T-helper 1 cell treated with Interleukin-12 subunit alpha and Interleukin-12 subunit beta and Interleukin-4 antibody, amounts not matched to agents 30 ng/mL and 1 ng/mL, for 36 hours (primary cell): ENCODE measurements around the gene IL3RA. TPM values are rescaled to one million over a fixed set of nuclear protein-coding genes. Genes with fewer than 3 reads are reported as not detected.
"Not testable (repeated sequence)": the region's sequence is repeated elsewhere in the genome, so short reads cannot be mapped to it uniquely, and the experiment has no call there.

Experiments
- intact Hi-C: fragments of 100-400 bp; cut with micrococcal nuclease; formaldehyde crosslinking; loops from one replicate; pipeline ENCODE4 v1.15.1; 2024
- total RNA-seq: library from RNA; stranded (reverse); gene quantifications from 2 replicates; pipeline ENCODE4 v1.2.3, GENCODE V29; 2022

The IL3RA gene
- total RNA-seq, 1 donor from 2014 or later: 18.9 TPM

DNA sequence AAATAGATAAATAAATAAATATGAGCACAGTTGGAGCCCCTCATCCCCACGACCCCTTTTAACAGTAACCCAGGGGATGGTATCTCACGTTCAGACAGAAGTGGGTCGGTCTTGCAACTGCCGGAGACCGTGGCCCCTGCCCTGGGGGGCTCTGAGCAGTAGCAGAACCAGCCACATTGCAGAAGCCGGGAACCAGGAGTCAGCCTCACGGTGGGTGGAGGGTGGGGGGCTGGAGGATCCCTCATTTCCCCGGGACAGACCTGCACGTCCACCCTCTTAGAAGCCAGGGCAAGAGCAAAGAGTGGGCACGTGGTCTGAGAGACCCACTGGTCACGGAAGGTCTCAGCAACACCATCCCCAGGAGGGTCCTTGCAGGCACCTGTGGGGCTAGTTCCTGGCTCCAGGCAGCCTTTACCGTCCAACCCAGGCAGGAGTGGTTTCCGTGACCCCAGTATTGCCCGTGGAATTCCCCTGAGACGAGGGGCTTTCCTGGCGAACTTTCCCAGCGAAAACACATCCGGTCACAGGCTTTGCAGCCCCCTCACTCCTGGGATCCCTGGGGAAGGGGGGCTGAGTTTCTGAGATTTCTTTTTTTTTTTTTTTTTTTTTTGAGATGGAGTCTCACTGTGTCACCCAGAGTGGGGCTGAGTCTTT is 8.8 kb upstream of the IL3RA start:
- intact Hi-C loops: no loop called here

DNA sequence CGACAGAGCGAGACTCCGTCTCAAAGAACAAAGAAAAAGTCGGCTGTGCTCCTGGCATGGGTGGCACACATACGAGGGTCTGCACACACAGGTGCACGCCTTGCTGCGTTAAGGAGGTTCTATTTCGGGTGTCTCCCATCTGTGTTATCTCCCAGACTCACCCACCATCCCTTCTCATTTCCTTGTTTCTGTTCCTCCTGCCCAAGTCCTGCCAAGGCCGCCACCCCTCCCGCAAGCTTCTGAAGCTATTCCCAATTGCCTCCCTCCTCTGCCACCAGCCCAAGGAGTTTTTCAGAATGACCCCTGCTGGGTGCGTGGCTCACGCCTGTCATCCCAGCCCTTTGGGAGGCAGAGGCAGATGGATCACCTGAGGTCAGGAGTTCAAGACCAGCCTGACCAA is 6.0 kb upstream of the IL3RA start:
- intact Hi-C loops: loop anchor here (5.0 kb wide), 1 partner anchor 207 kb away; the partner anchor contains the start of gene P2RY8

DNA sequence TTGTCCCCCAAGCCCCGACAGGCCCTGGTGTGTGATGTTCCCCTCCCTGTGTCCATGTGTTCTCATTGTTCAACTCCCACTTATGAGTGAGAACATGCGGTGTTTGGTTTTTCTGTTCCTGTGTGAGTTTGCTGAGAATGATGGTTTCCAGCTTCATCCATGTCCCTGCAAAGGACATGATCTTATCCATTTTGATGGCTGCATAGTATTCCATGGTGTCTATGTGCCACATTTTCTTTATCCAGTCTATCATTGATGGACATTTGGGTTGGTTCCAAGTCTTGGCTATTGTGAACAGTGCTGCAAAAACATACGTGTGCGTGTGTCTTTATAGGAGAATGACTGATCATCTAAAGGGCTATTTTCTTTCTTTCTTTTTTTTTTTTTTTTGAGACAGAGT is 4.2 kb upstream of the IL3RA start:
- intact Hi-C loops: loop anchor here (5.0 kb wide), 1 partner anchor 205 kb away; the partner anchor contains the start of gene P2RY8

DNA sequence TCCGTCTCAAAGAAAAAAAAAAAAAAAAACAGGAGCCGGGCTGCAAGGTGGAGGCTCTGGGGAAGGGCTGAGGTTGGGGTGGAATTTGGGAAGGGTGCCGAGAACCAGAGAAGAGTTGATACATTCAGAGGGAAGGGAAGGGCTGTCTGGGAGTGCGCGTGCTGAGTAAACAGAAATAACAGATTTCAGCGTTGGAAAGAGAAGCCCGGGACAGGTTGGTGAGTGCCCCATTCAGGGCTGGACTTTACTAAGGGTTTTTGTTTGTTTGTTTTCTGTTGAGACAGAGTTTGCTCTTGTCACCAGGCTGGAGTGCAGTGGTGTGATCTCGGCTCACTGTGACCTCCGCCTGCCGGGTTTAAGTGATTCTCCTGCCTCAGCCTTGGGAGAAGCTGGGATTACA is 1.7 kb upstream of the IL3RA start:
- intact Hi-C loops: loop anchor here (5.0 kb wide), 1 partner anchor 202 kb away; the partner anchor contains the start of gene P2RY8

DNA sequence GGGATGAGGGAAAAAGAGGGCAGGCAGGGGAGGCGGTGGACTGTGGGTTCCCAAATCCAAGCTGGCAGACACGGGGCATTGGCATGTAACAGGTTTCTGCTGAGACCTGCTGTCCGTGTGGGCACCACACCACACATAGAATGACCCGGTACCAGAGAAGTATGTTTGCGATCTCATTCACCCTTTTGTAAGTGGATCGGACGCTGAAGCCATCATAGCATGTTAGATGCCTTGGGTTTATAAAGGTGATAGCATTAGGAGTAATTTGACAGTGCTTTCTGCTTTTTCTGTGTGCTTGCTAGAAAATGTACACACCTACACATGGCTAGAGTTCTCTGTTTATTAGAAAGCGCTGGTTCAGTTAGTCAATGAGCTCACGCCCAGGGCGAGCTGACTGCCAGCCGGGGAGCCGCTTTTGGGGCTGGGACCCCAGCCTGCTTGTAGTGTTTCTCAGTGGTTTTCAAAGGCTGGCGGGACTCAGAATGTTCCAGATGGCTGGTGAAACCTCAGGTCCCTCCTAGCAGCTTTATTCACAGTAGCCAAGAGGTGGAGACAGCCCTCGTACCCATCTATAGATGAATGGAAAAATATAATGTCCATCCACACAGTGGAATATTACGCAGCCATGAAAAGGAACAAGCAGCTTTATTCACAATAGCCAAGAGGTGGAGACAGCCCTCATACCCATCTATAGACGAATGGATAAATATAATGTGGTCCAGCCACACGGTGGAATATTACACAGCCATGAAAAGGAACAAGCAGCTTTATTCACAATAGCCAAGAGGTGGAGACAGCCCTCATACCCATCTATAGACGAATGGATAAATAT is 579 bp downstream of the IL3RA start:
- intact Hi-C loops: no loop called here

DNA sequence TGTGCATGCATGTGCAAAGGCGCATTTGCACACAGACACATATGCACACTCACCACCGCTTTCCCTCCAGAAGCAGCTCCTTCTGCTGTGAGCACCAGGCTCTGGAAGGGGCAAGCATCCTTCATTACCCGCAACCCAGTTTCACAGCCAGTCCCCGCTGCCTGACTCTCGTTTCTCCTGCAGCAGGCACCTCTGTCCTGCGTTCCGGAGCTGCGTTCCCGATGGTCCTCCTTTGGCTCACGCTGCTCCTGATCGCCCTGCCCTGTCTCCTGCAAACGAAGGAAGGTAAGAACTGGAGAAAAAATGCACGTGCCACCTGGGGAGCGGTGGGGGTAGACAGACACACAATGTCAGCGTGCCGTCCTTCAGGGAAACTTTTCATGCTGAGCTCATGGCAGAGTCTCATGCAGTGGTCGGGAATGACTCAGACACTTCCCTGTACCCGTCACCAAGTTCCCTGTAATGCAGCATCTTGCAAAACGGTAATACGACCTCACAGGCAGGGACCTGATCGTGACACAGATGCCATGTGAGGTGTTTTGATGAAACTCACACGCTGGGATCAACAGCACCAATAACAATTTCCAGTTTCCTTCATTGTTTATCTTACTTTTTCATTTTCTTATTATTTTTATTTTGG is 5.1 kb downstream of the IL3RA start:
- intact Hi-C loops: no loop called here

DNA sequence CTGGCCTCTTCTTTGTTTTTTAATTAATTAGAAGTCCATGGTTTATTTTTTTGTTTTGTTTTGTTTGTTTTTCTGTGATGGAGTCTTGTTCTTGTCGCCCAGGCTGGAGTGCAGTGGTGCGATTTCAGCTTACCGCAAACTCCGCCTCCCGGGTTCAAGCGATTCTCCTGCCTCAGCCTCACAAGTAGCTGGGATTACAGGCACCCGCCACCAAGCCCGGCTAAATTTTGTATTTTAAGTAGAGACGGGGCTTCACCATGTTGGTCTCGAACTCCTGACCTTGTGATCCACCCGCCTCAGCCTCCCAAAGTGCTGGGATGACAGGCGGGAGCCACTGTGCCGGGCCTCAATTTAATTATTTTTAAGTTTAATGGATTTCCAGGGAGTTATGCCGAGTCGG is 13.0 kb downstream of the IL3RA start:
- intact Hi-C loops: not testable (repeated sequence)

DNA sequence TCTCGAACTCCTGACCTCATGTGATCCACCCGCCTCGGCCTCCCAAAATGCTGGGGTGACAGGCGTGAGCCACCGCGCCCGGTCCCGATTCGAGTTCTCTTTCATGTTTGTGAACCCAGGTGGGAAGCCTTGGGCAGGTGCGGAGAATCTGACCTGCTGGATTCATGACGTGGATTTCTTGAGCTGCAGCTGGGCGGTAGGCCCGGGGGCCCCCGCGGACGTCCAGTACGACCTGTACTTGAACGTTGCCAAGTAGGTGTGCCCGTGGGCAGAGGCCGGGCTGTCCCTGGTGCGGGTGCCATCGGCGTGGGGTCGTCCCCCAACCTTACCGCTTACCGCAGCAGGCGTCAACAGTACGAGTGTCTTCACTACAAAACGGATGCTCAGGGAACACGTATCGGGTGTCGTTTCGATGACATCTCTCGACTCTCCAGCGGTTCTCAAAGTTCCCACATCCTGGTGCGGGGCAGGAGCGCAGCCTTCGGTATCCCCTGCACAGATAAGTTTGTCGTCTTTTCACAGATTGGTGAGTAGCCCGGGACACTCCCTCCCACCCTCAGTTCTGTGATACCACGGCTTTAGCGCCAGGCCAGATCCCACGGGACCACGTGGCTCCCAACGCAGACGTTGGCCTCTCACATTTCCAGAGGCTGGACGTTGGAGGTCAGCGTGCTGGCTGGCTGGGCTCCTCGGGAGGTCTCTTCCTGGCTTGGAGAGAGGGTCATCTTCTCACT is 15.6 kb downstream of the IL3RA start:
- intact Hi-C loops: no loop called here

DNA sequence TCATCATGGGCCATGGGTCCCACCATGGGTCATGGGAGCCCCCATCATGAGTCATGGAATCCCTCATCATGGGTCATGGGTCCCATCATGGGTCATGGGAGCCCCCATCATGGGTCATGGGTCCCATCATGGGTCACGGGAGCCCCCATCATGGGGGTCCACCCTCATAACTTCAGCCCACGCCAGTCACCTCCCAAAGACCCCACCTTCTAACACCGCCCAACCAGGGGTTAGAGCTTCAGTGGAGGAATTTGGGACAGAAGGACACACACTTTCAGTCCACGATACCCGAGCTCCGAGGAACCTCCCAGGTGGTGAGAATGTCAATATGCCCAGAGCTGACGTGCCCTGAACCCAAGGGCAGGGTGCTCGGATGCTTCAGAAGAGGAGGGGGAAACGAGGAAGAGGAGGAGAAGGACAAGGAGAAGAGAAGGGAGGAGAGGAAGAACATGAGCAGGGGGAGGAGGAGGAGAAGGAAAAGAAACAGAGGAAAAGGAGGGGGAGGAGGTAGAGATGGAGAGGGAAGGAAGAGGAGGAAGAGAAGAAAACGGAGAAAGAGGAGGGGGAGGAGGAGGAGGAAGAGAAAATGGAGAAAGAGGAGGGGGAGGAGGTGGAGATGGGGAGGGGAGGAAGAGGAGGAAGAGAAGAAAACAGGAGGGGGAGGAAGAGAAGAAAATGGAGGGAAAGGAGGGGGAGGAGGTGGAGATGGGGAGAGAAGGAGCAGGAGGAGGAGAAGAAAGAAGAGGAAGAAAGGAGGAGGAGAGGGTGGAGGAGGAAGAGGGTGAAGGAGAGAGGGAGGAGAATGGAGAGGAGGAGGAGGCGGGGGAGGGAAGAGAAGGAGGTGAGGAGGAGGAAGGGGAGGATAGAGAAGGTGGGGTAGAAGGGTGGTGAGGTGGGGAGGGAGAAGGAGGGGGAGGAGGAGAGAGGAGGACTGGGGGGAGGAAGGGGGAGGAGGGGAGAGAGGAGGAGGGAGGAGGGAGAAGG is 17.7 kb downstream of the IL3RA start:
- intact Hi-C loops: no loop called here

DNA sequence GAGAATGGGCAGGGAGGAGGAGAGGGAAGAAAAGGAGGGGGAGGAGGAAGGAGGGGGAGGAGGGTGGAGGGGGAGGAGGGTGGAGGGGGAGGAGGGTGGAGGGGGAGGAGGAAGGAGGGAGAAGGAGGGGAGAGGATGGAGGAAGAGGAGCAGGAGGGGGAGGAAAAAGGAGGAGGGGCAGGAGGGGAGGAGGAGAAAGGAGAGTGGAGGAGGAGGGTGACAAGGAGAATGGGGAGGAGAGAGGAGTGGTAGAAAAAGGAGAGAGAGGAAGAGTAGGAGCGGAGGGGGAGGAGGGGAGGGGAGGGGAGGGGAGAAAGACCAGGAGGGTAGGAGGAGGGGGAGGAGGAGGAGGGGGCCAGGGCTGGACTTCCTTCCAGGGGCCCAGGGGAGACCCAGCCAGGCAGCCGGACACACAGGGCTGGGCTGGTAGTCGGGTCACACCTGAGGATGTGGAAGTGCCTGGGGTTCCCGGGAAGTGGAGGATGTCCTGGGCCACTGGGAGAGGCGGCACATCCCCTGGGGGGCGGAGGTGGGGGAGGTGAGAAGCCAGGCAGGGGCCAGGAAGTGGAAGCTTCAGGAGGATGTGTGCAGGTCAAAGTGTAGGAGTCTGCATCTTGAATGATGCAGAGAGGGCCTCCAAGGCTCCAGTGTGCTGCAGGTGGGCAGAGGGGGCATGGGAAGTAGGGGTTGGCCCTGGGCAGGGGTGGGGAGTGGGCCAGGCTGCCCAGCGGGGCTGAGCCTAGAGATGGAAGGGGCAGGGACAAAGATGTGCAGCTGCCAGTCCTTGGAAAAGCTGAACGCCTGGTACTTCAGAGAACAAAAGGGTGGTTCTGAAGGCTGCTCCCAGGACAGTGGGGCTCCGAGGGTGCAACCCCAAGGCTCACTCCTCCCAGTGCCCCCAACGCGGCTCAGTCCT is 18.8 kb downstream of the IL3RA start:
- intact Hi-C loops: no loop called here

DNA sequence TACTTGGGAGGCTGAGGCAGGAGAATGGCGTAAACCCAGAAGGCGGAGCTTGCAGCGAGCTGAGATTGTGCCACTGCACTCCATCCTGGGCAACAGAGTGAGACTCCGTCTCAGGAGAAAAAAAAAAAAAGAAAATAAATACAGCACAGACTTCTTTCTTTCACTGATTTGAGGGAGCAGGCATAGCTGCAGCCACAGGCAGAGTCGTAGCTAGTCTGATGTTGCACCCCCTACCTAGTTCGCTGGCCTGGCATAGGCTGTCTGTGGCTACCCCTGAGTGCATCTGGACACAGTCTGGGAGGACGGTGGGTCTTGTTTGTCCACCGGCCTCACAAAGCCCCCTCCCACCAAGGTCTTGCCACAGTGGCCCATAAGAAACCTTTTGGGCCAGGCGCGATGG is 21.4 kb downstream of the IL3RA start:
- intact Hi-C loops: no loop called here

DNA sequence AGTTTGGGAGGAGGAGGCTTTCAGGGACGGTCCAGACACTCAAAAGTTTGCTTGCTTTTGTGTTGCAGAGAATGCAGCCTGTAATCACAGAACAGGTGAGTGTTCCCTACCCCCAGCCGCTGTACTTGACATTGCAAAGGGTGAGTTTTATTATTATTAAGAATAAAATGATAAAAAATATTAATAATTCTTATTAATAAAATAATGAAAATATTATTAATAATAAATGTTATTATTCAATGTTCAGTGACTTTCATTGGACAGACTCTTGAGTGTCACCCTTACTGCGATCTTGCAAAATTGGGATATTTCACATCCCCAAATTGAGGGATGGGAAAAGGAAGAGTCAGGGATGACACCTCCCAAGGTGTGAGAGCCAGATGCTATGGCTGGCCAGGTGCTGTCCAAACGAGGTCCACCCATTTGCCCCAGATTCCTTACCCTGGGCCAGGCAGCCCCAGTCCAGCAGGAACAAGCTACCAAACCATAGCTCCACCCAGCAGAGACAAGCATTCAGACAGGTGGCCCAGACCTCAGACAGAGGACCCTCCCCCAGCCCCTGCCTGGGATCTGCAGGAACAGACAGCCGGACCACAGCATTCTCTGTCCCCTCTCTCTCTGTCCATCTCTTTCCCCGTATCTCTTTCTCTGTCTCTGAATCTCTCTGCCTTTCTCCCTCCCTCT is 22.4 kb downstream of the IL3RA start:
- intact Hi-C loops: no loop called here

DNA sequence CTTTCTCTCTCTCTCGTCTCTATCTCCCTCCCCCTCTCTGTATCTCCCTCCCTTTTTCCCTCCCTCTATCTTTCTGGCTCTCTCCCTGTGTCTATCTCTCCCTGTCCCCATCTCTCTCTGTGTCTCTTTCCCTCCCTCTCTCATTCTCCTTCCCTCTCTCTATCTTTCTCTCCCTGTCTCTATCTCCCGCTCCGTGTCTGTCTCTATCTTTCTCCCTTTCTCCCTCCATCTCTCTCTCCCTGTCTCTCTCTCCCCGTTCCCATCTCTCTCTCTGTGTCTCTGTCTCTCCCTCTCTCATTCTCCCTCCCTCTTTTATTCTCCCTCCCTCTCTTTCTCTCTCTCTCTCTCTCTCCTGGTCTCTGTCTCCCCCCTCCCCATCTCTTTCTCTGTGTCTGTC is 22.9 kb downstream of the IL3RA start:
- intact Hi-C loops: no loop called here

DNA sequence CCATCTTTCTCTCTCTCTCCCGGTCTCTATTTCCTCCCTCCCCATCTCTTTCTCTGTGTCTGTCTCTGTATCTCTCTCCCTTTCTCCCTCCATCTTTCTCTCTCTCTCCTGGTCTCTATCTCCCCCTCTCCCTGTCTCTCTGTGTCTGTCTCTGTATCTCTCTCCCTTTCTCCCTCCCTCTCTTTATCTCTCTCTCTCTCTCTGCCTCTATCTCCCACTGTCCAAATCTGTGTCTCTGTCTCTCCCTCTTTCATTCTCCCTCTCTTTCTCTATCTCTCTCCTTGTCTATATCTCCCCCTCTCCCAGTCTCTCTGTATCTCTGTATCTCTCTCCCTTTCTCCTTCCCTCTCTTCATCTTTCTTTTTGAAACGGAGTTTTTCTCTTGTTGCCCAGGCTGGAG is 23.6 kb downstream of the IL3RA start:
- intact Hi-C loops: no loop called here

DNA sequence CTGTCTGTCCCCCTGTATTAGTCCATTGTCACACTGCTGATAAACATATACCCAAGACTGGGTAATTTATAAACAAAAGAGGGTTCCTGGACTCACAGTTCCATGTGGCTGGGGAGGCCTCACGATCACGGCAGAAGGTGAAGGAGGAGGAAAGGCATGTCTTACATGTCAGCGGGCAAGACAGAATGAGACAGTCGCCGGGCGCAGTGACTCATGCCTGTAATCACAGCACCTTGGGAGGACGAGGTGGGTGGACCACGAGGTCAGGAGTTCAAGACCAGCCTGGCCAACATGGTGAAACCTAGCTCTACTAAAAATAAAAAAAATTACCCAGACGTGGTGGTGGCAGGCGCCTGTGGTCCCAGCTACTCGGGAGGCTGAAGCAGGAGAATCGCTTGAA is 24.7 kb downstream of the IL3RA start:
- intact Hi-C loops: no loop called here

DNA sequence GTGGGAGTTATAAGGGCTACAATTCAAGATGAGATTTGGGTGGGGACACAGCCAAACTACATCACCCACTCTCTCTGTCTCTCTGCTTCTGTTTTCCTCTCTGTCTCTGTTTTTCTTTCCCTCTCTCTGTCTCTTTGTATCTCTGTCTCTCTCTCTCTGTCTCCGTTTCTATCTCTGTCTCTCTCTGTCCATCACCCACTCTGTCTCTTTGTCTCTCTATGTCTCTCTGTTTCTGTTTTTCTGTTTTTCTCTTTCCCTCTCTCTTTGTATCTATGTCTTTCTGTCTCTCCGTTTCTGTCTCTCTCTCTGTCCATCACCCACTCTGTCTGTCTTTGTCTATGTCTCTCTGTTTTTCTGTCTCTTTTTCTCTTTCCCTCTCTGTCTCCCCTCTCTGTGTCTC is 25.3 kb downstream of the IL3RA start:
- intact Hi-C loops: no loop called here

DNA sequence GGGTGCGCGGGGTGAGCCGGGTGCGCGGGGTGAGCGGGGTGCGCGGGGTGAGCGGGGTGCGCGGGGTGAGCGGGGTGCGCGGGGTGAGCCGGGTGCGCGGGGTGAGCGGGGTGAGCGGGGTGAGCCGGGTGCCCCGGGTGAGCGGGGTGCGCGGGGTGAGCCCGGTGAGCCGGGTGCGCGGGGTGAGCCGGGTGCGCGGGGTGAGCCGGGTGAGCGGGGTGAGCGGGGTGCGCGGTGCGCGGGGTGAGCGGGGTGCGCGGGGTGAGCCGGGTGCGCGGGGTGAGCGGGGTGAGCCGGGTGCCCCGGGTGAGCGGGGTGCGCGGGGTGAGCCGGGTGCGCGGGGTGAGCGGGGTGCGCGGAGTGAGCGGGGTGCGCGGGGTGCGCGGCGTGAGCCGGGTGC is 29.8 kb downstream of the IL3RA start:
- intact Hi-C loops: not testable (repeated sequence)

DNA sequence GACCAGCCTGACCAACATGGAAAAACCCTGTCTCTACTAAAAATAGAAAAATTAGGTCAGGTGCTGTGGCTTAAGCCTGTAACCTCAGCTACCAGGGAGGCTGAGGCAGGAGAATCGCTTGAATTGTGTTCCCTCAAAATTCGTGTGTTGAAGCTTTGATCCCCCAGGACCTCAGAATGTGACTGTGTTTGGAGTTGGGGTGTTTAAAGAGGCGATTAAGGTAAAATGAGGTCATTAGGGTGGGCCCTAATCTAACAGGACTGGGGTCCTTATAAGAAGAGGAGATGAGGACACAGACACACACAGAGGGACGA is 31.8 kb downstream of the IL3RA start:
- intact Hi-C loops: no loop called here

DNA sequence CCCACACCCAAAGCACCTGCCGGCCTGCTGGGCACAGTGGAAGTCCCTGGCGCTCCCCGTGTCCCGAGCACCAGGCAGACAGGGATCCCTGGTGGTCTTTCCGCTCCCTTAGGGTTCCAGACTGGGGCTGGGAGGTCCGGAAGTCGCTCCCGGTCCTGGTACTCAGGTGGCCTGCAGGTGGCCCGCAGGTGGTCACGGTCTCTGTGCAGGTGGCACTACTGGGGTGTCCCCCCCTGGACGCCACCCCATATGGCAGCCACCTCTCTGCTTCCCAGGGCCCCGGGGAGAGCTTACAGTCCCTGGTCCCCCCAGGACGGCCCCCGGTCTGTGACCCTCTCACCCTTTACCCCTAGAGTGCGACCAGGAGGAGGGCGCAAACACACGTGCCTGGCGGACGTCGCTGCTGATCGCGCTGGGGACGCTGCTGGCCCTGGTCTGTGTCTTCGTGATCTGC is 41.7 kb downstream of the IL3RA start:
- intact Hi-C loops: no loop called here
